Activated gamma-delta T cell treated with Interleukin-2 at 50 U/mL for 16 hours (primary cell): ENCODE measurements around the gene TMEM186.
"Not testable (repeated sequence)": the region's sequence is repeated elsewhere in the genome, so short reads cannot be mapped to it uniquely, and the experiment has no call there.

Experiments used
- DNase-seq: peaks from one replicate; pipeline ENCODE4 v3.0.0-alpha.2; 2020

TMEM186 gene

DNA sequence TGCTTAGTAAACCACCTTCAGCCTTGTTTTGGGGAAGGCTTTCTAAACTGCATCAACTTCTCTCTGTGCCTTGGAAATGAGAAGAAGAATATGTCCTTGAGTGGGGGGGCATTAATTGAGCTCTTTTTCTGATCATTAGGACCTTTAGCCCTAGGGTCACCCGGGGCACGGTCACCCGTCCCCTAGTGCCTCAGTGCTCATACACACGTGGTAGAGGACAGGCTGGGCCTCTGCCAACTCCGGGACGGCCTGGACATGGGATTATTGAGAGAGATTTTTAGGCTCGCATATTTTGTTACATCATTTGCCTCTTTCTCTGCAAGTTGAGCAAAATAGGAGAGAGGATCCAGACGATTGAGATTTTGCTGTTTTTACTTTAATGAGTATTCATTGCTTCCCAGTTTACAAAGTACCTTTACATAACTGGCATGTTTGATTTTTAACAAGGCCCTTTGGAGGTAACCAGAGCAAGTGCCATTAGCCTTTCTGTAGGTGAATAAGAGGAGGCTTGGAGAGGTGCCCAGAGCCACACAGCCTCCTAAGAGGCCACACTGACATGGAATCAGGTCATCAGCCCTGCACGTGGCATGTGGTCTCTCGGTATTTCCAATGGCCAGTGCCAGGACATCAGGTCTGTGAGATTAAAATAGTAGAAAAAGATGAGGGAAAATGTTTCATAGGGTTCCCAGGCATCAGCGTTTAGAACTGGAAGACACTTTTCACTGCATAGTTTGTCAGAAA lies 11.3 kb upstream of the TMEM186 start:
- no peak for DNase-seq

DNA sequence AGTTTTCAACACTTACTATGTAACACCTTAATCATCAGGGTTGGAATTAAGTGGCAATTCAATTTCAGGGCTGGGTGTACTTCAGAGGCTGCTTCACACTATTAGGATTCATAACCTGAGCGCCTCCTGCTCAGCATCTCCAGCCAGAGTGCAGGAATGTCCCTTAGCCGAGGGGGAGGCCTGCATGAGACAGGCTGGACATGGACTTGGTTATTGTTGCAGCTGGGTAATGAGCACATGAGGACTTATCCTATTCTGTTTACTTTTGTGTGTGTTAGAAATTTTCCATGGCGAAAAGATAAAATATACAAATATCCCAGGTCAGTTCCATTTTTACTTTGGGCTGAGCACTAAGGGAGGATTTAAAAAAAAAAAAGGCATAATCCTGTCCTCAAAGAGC lies 10.6 kb upstream of the TMEM186 start:
- DNase-seq, result no peak

DNA sequence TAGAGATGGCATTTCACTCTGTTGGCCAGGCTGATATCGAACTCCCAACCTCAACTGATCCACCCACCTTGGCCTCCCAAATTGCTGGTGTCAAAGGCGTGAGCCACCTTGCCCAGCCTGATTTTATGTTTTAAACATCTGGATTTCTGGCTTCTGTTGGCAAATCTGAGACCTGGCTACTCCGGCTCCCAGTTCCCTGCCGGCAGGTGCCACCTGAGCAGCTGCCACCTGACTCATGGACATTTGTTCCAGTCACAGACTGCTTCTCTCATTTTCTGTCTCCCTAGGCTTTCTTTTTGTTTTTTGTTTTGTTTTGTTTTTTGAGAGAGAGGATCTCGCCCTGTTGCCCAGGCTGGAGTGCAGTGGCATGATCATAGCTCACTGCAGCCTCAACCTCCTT lies 9.8 kb upstream of the TMEM186 start:
- DNase-seq, result no peak

DNA sequence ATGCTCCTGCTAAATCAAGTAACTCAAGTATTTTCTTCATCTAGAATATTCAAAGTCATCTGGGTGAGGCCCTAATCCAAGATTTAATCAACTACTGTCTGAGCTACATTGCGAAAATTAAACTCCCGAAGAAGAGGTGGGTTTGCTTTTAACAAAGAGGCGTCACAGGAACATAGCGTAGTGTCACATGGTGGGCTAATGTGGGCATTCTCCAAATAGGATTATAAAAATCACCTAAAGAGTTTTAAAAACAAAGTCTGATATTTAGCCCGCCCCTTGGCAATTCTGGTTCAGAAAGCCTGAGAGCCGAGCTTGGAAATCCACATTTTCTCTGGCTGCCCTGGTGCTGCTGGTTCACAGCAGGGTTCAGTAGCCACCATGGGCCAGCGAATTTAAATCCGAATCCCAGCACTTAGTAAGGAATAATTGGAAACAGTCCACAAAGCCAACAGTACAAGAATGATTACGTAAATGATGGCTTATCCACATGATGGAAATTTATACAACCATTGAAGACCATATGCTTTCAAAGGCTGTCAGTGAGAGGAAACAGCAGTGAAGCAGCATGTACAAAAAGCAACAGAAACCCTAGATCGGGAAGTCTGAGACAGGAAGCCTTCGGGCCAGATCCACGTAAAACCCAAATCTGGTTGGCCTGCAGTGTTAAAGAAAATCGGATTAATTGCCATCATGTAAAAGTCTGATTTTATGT lies 9.0 kb upstream of the TMEM186 start:
- DNase-seq, result no peak

DNA sequence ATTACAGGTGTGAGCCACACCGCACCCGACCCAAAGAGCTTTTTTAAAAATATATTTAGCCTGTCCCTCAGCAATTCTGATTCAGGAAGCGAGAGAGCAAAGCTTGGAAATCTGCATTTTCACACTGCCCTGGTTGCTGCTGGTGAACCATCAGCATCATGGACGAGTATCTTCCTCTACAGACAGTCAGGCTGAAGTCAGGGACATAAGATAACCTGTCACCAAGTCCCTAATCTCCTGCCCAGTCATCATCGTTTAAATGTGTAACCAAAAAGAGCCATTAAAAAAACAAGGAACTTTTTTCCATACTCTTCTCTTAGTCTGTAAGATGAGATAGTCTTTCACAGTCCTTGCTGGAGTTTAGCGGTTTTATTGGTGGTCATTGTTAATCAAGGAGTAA lies 6.9 kb upstream of the TMEM186 start:
- DNase-seq, result no peak

DNA sequence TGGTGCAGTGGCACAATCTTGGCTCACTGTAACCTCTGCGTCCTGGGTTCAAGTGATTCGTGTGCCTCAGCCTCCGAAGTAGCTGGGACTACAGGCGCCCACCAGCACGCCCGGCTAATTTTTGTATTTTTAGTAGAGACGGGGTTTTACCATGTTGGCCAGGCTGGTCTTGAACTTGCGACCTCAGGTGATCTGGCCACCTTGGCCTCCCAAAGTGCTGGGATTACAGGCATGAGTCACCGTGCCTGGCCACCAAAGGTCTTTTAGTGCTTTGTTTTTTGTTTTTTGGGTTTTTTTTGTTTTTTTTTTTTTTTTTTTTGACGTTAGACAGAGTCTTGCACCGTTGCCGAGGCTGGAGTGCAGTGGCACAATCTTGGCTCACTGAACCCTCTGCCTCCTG lies 6.3 kb upstream of the TMEM186 start:
- DNase-seq, result not testable (repeated sequence)

DNA sequence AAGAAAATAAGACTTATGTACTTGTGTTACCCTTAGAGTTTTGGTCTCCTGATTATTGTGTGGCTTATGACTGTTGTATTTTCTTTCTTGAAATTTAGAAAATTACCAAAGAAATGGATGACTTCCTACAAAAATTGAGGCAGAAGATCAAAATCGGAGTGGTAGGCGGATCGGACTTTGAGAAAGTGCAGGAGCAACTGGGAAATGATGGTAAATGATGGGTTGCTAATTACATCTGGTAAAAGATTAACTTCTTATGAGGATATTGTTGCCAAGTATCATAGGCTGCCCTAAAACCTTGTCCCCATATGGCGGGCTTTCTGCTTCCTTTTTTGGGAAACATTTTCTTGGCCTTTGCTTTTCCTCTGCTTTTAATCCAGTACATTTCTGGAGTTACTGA lies 4.3 kb upstream of the TMEM186 start:
- no peak for DNase-seq

DNA sequence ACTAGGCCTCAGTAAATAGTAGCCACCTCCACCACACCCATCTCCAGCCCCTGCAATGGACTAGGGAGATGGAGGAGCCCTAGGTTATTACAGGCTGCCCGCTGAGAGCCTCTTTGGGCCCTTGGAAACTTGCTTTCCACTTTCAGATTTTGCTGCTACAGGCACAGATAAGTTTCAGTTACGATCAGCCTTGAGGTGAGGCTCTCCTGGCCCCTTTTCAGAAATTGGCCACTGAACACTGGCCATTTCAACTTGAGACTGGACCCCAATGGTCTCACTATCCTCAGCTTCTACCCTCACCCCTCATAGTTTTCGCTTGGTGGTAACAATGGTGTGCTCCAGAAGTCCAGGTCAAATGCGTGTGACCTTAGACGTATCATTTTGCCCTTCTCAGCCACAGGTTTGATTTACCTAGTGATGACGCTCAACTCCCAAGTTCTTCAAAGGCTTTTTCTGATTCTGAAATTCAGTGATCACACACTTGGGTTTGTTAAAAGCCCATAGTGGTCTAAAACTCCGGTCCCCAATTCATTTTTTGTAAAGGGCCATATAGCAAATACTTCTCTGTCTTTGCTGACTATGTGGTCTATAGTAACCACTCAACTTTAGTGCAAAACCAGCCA lies 1.2 kb upstream of the TMEM186 start:
- DNase-seq, result no peak

DNA sequence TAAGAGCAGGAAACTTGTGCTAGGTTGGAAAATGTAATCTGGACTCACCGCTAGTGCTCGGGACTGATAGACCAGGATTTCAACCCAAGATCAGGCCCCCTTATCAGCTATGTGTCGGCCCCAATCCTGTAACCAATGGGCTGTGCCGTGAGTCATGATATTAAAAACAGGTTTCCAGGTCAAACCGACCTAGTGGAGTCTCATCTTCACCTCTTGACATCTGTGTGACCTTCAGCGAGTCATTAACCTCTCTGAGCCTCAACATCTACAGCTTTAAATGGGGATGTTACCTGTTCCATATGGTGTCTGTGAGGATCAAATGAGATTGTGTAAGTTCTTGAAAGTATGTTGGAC lies 712 bp upstream of the TMEM186 start:
- DNase-seq, result no peak

DNA sequence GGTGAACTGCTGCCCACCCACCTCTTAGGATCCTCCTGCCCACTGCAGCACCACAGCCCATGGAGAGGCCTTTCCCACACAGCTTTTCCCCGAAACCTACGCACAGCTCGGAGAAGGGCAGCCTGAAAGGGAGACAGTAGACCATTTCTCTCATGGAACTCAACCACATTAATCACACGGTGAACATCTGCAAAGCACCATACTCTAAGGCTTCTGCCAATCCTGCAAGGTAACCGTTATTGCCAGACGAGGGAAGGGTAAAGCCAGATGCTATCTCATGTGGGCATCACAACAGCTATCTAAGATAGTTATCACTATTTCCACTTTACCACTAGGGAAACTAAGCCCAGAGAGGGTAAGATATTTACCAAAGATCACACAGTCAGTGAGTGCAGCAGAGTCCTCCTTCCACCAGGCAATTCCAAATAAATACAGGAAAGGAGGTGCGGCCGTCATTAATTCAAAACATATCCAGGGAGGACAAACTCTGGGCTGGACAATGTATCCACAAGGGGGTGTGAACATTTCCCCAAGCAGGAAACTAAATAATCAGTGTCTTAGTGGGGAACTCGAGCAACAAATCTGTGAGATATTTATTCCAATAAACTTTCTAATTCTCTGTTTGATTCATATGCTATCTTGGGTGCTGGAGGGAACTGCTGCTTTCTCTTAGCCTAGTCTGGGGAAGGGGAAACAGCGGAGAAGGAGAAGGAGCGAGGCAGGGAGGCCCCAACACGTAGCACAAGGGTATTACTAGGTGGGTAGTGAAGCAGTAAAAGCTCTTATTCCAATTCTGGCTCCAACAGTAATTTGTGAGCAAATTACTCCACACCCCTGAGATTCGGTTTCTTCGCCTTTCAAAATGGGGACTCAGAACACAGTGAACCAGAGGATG lies 723 bp downstream of the TMEM186 start:
- no peak for DNase-seq

DNA sequence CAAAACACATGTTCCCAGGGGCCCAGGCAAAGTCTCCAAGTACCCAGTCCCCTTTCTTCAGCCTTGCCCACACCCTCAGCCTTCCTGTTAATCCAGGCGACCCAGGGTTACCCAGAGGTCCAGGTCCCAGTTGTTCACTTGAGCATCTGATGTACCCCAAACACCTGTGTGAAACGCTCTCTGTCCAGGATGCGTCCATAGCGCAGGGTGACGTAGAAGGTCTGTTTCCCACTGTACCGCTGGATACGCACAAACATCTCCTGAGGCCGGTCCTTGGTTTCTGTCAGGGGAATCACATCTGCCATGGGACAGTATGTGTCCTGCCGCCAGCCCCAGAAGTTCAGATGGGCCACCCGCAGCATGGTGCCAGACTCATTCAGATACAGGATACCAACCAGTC lies 1.6 kb downstream of the TMEM186 start:
- no peak for DNase-seq

DNA sequence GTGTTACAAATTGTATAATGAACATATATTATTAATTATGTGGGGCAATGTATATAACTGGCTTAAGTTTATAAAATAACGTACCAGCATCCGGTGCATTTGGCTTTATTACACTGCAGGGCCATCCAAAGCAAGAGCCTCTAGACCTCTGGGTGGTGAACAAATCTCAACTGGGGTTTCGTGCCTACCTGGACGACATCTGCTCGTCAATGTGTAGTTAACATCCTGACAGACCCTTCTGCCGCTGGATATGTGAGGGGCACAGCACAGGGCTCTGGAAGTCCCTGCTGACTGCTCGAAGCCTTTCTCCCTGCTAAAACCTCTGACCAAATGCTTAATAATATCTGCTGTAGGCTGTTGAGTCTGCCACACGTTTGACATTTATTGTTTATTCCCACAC lies 2.3 kb downstream of the TMEM186 start:
- no peak for DNase-seq

DNA sequence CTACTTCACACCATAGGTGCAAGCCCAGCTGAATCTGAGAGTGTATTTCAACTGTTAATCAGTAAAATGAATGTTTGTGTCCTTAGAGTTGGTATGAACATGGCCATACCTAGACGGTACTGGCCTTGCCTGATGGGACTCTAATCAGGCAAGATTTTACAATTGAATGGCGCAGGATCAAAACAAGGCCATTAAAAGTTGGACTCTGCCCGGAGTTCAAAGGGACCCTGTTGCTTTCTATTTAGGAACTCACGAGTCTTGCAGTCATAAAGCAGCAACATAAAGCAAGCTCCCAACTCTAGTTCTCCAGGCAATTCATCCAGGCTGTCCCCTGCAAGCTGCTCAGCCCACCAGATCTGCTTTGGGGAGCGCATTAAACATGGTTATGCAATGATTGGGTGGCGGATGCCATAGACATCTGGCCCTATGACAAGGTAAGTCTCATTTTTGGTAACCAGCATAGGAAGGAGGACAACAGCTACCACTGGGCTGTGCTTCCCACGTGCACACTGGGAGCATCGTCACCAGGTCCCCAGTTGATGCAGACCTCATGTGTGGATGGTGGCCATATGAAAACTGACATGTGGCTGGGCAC lies 8.8 kb downstream of the TMEM186 start:
- no peak for DNase-seq

DNA sequence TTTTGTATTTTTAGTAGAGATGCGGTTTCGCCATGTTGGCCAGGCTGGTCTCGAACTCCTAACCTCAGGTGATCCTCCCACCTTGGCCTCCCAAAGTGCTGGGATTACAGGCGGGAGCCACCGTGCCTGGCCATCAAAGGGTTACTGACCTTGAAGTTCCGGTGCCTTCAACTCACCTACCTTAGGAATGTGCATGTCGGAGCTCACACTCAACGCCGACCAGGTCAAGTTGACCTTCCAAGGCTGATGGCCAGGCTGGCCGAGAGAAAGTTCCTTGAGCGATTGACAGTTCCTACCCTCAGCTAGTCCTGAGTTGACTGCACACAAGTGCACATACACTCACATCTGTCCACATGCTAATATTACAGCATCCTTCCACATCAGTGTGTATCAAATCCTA lies 11.1 kb downstream of the TMEM186 start:
- not testable (repeated sequence) for DNase-seq

DNA sequence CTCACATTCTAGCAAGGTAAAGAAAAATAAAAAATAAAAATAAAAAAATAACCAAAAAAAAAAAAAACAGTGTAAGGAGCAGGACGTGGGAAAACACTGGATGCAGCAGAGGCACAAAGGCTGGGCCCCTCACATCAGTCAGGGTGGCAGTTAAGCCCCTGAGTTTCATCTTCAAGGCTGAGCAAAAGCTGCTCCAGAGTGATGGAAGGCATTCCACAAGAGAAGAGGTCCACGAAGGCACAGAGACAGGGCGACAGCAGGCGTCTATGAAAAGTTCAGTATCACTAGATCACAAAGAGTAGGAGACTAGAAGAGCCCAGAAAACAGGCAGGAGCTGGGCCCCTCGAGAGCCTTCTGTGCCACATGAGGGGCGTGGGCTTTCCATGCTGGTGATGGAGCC lies 12.0 kb downstream of the TMEM186 start:
- no peak for DNase-seq

DNA sequence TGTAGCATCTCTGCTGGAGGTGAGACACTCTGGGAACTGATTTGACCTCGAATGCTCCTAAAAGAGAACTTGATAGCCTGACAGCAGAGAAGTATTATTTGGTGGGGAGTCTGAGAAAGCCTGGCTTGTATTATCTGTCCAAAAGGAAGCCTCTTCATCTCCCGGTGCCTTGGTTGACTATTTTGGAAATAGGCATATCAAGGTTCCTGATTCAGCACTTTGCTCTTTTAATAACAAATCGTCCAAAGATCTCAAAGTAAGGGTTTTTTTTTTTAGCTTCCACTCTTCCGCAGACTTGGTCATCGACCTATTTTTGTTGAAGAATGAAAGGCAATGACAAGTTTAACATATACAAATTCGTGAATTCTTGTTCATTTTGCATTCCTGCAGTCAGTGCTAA lies 14.8 kb downstream of the TMEM186 start:
- no peak for DNase-seq

DNA sequence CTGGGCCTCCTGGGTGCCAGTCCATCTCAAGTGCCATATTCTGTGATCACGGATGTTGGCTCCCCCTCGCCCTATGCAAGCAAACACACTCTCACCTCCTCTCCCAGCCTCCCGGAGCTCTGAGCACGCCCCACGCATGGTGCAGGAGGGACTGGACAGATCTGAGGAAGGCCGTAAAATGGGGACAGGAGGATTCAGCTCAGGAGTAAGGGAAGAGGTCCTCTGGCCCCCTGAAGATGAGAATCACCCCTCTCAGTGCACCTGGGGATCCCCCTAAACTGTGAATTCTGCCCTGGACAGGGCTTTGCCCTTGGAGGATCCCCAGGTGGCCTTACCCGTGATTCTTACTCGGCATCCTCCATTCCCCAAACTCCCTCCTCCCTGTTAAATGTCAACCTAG lies 15.6 kb downstream of the TMEM186 start:
- no peak for DNase-seq

DNA sequence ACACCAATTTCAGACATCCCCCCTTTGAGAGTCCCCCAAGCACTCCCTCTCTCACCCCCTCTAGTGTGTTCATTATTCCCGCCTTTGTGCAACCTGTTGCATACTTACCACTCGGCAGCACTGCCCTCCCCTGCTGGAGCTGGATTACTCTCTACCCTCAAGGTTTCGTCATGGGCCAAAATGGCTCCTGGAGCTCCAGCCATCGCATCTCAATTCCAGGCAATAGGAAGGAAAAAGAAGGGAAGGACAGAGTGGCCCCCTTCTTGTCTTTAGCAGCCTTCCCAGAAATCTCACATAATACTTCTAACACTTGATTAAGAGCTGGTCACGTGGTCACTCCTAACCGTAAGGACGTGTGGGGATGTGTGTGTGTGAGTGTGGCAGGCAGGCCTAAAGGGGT lies 20.2 kb downstream of the TMEM186 start:
- no peak for DNase-seq

DNA sequence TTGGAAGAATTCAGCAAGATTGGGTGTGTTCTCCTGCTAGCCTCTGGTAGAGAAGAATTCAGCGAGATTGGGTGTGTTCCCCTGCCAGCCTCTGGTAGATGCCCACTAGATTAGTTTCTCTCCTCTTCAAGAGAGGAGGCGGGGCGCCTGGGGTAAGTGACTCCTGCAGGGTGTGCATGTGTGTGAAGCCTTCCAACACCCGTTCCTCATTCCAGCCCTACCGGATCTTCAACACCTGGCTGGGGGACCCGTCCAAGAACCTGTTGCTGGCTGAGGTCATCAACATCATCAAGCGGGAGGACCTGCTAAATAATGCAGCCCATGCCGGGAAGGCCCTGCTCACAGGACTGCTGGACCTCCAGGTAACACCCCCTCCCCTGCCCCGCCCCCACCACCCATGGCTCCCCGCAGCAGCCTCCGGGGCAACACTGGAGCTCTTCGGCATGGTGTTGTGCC lies 21.3 kb downstream of the TMEM186 start:
- no peak for DNase-seq

DNA sequence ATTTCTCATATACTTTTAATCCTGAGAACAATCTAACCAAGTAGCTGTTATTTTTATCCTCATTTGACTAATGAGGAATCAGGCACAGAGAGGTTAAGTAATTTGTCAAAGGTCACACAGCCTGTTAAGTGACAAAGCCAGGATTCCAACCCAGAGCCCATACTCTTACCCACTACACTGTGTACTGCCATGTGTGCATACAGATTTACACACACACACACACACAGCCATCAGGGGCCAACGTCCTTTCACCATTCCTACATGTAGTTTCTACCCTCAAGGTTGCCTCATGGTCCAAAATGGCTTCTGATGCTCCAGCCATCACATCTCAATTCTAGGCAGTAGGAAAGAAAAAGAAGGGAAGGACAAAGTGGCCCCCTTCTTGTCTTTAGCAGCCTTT lies 22.1 kb downstream of the TMEM186 start:
- no peak for DNase-seq

DNA sequence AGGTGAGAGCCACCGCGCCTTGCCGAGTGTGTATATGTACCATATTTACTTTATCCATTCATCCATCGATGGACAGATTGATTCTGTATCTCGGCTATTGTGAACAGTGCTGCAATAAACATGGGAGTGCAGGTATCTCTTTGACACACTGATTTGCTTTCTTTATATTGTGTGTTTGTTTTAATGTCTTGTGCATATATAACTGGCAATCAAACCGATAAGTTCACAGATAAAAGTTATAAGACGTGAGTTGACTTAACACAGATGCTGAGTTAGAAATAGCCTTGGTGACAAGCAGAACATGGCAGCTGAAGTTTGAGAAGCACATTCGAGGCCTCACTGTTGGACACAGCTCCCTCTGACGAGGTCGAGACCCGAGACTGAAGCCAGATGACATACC lies 23.2 kb downstream of the TMEM186 start:
- no peak for DNase-seq

DNA sequence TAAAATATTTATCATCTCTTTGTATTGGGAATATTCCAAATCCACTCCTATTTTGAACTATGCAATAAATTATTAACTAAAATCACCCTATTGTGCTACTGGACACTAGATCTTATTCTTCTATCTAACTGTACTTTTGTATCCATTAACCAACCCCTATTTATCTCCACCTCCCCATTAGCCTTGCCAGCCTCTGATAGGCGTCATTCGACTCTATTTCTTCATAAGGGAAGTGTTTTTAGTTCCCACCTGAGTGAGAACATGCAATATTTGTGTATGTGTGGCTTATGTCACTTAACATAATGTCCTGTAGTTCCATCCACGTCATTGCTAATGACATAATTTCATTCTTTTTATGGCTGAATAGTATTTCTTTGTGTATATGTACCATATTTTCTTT lies 23.9 kb downstream of the TMEM186 start:
- DNase-seq, result no peak

DNA sequence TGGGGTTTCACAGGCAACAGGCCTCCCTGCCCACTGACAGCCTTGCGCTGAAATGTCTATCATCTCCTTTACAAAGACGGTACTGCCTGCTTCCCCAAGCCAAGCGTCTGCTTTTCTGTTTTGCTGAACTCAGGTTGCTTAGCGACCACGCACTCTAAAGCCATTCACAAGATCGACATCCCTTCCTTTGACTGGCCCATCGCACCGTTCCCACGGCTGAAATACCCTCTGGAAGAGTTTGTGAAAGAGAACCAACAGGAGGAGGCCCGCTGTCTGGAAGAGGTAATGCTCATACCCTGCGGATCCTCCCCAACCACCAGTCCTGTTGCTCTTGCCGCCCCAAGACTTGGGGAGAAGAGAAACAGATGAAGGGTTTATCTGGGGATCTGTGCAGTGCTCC lies 28.7 kb downstream of the TMEM186 start:
- DNase-seq, result no peak
